HL-60 (cell line): ENCODE measurements around the gene NUB1.

ENCODE experiments used
- DNase-seq, 2 experiments: peaks; one replicate each; pipeline ENCODE4 v3.0.0-alpha.2; 2010 to 2020; ENCODE audit warnings: low read depth in 1 of 2, low spot score in 1 of 2
- H3K27ac ChIP-seq: fragments of 250-450 bp; sonication (Bioruptor Pico); replicated peaks from 2 replicates; pipeline ENCODE4 v1.5.1; 2020; ENCODE audit warnings: mild to moderate bottlenecking, moderate library complexity
- H3K27me3 ChIP-seq: fragments of 250-450 bp; sonication (Bioruptor Pico); 2 replicates; pipeline ENCODE4 v1.5.1; 2021; ENCODE audit warnings: mild to moderate bottlenecking, moderate library complexity; ENCODE audit not compliant: insufficient read depth, poor library complexity, severe bottlenecking
- H3K4me3 ChIP-seq: replicated peaks from 2 replicates; pipeline ENCODE4 v1.5.1; 2011; ENCODE audit warnings: mild to moderate bottlenecking, control low read depth, low read length; ENCODE audit not compliant: insufficient read depth
- GABPA ChIP-seq: IDR thresholded peaks from 2 replicates; pipeline ENCODE4 v1.6.1; 2012; ENCODE audit warnings: low read depth
- POLR2AphosphoS5 ChIP-seq: IDR thresholded peaks from 2 replicates; pipeline ENCODE4 v1.6.1; 2012; ENCODE audit warnings: low read depth
- SPI1 ChIP-seq: IDR thresholded peaks from 2 replicates; pipeline ENCODE4 v1.6.1; 2012; ENCODE audit warnings: low read depth, mild to moderate bottlenecking, borderline replicate concordance
- TF ChIP-seq, protein P1 (sequence below): IDR thresholded peaks from one replicate; pipeline ENCODE4 v1.5.1; 2011; ENCODE audit warnings: low read length, control low read depth, inconsistent platforms; ENCODE audit not compliant: insufficient read depth
- TF ChIP-seq, protein P2 (sequence below): IDR thresholded peaks from 2 replicates; pipeline ENCODE4 v1.6.1; 2012; ENCODE audit warnings: low read depth; ENCODE audit not compliant: insufficient replicate concordance

NUB1 gene

DNA sequence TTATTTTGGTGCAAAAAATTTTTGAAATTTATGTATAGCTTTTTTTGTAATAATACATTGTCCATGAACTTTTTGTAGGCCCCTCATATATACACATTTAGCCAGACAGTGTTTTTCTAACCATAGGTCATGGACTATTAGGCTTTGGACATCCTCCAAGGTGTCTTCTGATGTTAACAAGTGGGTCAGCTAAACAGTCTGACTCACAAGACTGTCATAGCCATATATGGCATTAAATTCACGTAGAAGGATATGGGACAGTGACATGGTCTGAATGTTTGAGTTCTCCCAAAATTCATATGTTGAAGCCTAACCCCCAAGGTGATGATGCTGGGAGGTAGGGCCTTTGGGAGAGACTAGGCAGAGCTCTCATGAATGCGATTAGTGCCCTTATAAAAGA is 14.0 kb upstream of the NUB1 start:
- Histone ChIP-seq H3K27me3 (no peaks in the 10 kb centered on the region), H3K27ac (no peak overlapping the region), H3K4me3 (no peak overlapping the region)
- TF ChIP-seq, protein P1, sequence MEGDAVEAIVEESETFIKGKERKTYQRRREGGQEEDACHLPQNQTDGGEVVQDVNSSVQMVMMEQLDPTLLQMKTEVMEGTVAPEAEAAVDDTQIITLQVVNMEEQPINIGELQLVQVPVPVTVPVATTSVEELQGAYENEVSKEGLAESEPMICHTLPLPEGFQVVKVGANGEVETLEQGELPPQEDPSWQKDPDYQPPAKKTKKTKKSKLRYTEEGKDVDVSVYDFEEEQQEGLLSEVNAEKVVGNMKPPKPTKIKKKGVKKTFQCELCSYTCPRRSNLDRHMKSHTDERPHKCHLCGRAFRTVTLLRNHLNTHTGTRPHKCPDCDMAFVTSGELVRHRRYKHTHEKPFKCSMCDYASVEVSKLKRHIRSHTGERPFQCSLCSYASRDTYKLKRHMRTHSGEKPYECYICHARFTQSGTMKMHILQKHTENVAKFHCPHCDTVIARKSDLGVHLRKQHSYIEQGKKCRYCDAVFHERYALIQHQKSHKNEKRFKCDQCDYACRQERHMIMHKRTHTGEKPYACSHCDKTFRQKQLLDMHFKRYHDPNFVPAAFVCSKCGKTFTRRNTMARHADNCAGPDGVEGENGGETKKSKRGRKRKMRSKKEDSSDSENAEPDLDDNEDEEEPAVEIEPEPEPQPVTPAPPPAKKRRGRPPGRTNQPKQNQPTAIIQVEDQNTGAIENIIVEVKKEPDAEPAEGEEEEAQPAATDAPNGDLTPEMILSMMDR: no peak
- TF ChIP-seq SPI1 (no peak), POLR2AphosphoS5 (no peak), GABPA (no peak)
- TF ChIP-seq, protein P2, sequence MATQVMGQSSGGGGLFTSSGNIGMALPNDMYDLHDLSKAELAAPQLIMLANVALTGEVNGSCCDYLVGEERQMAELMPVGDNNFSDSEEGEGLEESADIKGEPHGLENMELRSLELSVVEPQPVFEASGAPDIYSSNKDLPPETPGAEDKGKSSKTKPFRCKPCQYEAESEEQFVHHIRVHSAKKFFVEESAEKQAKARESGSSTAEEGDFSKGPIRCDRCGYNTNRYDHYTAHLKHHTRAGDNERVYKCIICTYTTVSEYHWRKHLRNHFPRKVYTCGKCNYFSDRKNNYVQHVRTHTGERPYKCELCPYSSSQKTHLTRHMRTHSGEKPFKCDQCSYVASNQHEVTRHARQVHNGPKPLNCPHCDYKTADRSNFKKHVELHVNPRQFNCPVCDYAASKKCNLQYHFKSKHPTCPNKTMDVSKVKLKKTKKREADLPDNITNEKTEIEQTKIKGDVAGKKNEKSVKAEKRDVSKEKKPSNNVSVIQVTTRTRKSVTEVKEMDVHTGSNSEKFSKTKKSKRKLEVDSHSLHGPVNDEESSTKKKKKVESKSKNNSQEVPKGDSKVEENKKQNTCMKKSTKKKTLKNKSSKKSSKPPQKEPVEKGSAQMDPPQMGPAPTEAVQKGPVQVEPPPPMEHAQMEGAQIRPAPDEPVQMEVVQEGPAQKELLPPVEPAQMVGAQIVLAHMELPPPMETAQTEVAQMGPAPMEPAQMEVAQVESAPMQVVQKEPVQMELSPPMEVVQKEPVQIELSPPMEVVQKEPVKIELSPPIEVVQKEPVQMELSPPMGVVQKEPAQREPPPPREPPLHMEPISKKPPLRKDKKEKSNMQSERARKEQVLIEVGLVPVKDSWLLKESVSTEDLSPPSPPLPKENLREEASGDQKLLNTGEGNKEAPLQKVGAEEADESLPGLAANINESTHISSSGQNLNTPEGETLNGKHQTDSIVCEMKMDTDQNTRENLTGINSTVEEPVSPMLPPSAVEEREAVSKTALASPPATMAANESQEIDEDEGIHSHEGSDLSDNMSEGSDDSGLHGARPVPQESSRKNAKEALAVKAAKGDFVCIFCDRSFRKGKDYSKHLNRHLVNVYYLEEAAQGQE: no peak
- DNase-seq: no peak

DNA sequence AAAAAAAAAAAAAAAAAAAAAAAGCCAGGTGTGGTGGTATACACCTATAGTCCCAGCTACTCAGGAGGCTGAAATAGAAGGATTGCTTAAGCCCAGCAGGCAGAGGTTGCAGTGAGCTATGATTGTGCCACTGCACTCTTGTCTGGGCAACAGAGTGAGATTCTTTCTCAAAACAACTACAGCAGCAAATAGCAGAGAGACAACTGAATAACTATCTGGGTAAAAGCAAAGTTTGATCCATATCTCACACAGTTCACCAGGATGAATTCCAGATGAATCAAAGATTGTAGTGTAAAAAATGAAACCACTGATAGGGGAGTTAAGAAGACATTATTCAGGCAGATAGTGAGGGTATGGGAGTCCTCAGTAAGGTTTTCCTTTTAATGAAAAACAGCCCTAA is 11.4 kb upstream of the NUB1 start:
- Histone ChIP-seq H3K27me3 (no peaks in the 10 kb centered on the region), H3K27ac (no peak overlapping the region), H3K4me3 (no peak overlapping the region)
- no peak for DNase-seq
- TF ChIP-seq, protein P1: no peak

DNA sequence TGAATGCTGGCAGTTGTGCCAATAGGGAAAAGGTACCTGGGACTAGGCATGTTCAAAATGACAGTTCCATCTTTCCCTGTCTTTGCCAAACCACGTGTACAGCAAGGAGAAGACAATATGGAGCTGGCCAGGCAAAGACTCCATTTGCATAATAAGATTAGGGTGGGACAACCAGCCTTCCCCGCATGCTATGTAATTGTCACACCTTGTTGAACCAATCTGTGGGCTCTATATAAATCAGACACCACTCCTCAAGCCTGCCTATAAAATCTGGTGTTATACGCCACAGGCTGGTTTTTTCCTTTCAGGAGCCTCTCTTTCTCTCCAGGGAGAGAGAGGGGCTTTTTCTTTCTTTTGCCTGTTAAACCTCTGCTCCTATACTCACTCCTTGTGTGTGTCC is 11.0 kb upstream of the NUB1 start:
- no peak for TF ChIP-seq GABPA
- TF ChIP-seq, protein P2: no peak
- TF ChIP-seq, protein P1: no peak
- no peak for TF ChIP-seq SPI1
- no peak for TF ChIP-seq POLR2AphosphoS5

DNA sequence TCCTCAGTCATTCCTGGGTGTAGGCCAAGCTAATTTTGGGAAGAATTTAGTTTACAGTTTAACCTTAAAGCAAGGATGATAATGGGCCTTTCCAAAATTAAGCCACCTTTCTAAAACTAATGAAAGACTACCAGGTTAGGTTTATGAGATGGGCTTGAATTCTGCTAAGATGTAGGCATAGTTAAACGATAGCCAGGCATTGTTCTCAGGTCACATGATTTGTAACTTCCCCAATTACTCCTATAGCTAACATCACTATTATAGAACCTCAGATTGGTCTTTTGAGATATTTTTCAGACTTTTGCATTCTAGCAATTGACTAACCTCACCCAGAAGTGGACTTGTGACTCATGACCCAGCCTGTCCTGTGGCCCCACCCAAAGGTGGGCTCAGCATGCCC is 7.0 kb upstream of the NUB1 start:
- no peak for DNase-seq
- TF ChIP-seq GABPA (no peak), SPI1 (no peak), POLR2AphosphoS5 (no peak)
- TF ChIP-seq, protein P2: no peak
- TF ChIP-seq, protein P1: no peak
- Histone ChIP-seq H3K27me3 (no peaks in the 10 kb centered on the region), H3K4me3 (no peak overlapping the region), H3K27ac (no peak overlapping the region)

More for the DNA sequence above, 11.0 kb upstream of the NUB1 start:
- DNase-seq: no peak
- H3K27ac ChIP-seq: no peak overlapping the region
- H3K27me3 ChIP-seq: no peaks in the 10 kb centered on the region
- H3K4me3 ChIP-seq: no peak overlapping the region
